MM.1S (cell line): ENCODE results near the gene TWIST1.

Source experiments
- CTCF ChIP-seq: fragments of 300-600 bp; sonication (generic); IDR thresholded peaks from 2 replicates; pipeline ENCODE4 v1.5.1; 2016; ENCODE audit warnings: antibody characterized with exemption, low read length, mixed read lengths
- EZH2 ChIP-seq: fragments of 300-600 bp; sonication (generic); optimal IDR thresholded peaks from 2 replicates; pipeline ENCODE3; 2017; ENCODE audit warnings: low read depth, mild to moderate bottlenecking, antibody characterized with exemption, low read length, mixed read lengths
- EZH2phosphoT487 ChIP-seq: fragments of 300-600 bp; sonication (generic); IDR thresholded peaks from 2 replicates; pipeline ENCODE4 v1.6.1; 2018; ENCODE audit warnings: antibody characterized with exemption, low read length

GRCh38 chr7:19069842-19070241, 47.6 kb downstream of the TWIST1 start:
- TF ChIP-seq CTCF (no peak), EZH2phosphoT487 (no peak), EZH2 (no peak)
